ENCODE data around the gene ONECUT1. TPM values are rescaled to one million over a fixed set of nuclear protein-coding genes. Genes with fewer than 3 reads are reported as not detected.

The ONECUT1 gene
- total RNA-seq, 1 experiment from 2014 or later = 1.3 TPM

GRCh38 chr15:52790941-52791751, 1.0 kb upstream of the ONECUT1 start:
- ChIA-PET POLR2A (no interaction called here), RAD21 (ENCODE audit: low non-redundant PET in 1 of 2, low total read pairs in 2 of 2, uncharacterized antibody in 2 of 2, unreplicated experiment in 2 of 2) (no interaction called here), CTCF (no interaction called here)
- no peak for ATAC-seq
- Histone ChIP-seq H3K79me2 (ENCODE audit: insufficient read depth, low read length) (no peaks in the 10 kb centered on the region), H3K27ac (ENCODE audit: low read depth, low read length) (no peak overlapping the region), H2AFZ (ENCODE audit: low read depth, low read length, poor library complexity, severe bottlenecking) (no peak overlapping the region), H4K20me1 (ENCODE audit: insufficient read depth) (no peaks in the 10 kb centered on the region), H3K9me3 (ENCODE audit: control insufficient read depth in 1 of 2, insufficient read depth in 1 of 2, low read depth in 1 of 2, low read length in 2 of 2) (no peaks in the 10 kb centered on the region), H3K4me3 (replicated peaks in 1 of 2; ENCODE audit: low read depth in 1 of 2, low read length in 2 of 2) (no peak overlapping the region), H3K36me3 (ENCODE audit: control insufficient read depth in 1 of 2, insufficient read depth in 2 of 2, low read length in 2 of 2) (no peaks in the 10 kb centered on the region), H3K4me2 (ENCODE audit: low read length) (no peak overlapping the region), H3K27me3 (ENCODE audit: insufficient read depth, low read length) (no peaks in the 10 kb centered on the region), H3K9ac (ENCODE audit: low read length) (no peak overlapping the region), H3K9me2 (ENCODE audit: insufficient read depth) (no peaks in the 10 kb centered on the region), H3K4me1 (ENCODE audit: control insufficient read depth in 1 of 2, insufficient read depth in 2 of 2, low read length in 2 of 2) (peaks cover 2 to 9% of the 10 kb centered on the region in 2 experiments; a peak in 2 of 4 replicates)
- BruUV-seq (replicated peaks) = no TSS peak
- DNase-seq (ENCODE audit: low read depth, low spot score) = no peak
- TF ChIP-seq EZH2 (IDR thresholded peaks at IDR 0.05) (no peak), POLR2AphosphoS5 (IDR thresholded peaks at IDR 0.05; ENCODE audit: low read depth, low read length) (no peak), JUND (IDR thresholded peaks at IDR 0.05) (no peak)
- intact Hi-C loops (cut with micrococcal nuclease) = no loop called here

- no TSS peak for BruUV-seq (replicated peaks)
- Histone ChIP-seq H3K9me3 (ENCODE audit: control insufficient read depth in 1 of 2, insufficient read depth in 1 of 2, low read depth in 1 of 2, low read length in 2 of 2) (no peaks in the 10 kb centered on the region), H3K9ac (ENCODE audit: low read length) (peak overlapping the region; percentile 30; the same call in 1 of the 2 replicates), H2AFZ (ENCODE audit: low read depth, low read length, poor library complexity, severe bottlenecking) (no peak overlapping the region), H4K20me1 (ENCODE audit: insufficient read depth) (no peaks in the 10 kb centered on the region), H3K4me1 (ENCODE audit: control insufficient read depth in 1 of 2, insufficient read depth in 2 of 2, low read length in 2 of 2) (peaks cover 2 to 9% of the 10 kb centered on the region in 2 experiments; a peak in 2 of 4 replicates), H3K36me3 (ENCODE audit: control insufficient read depth in 1 of 2, insufficient read depth in 2 of 2, low read length in 2 of 2) (no peaks in the 10 kb centered on the region), H3K27me3 (ENCODE audit: insufficient read depth, low read length) (no peaks in the 10 kb centered on the region), H3K79me2 (ENCODE audit: insufficient read depth, low read length) (no peaks in the 10 kb centered on the region), H3K4me3 (replicated peaks in 1 of 2; ENCODE audit: low read depth in 1 of 2, low read length in 2 of 2) (peak overlapping the region; percentile 40 to 53), H3K4me2 (ENCODE audit: low read length) (peak overlapping the region; percentile 70), H3K9me2 (ENCODE audit: insufficient read depth) (no peaks in the 10 kb centered on the region), H3K27ac (ENCODE audit: low read depth, low read length) (no peak overlapping the region; the same call in 1 of the 2 replicates)
- RAD21 ChIA-PET (ENCODE audit: low non-redundant PET in 1 of 2, low total read pairs in 2 of 2, uncharacterized antibody in 2 of 2, unreplicated experiment in 2 of 2) = no interaction called here
- CTCF ChIA-PET = no interaction called here
- TF ChIP-seq EZH2 (IDR thresholded peaks at IDR 0.05) = no peak
- no peak for TF ChIP-seq POLR2A (IDR thresholded peaks at IDR 0.05; ENCODE audit: borderline replicate concordance, extremely low read depth, insufficient read depth, insufficient read length)
- no peak for TF ChIP-seq ZNF274 (IDR thresholded peaks at IDR 0.05; ENCODE audit: low read depth, low read length)
- TF ChIP-seq SIN3A (IDR thresholded peaks at IDR 0.05; ENCODE audit: low read depth) = no peak
- no peak for TF ChIP-seq YY1 (IDR thresholded peaks at IDR 0.05; ENCODE audit: extremely low read depth, insufficient replicate concordance, low read depth, low read length)
- TF ChIP-seq TCF7L2 (IDR thresholded peaks at IDR 0.05; ENCODE audit: borderline replicate concordance, extremely low read depth, insufficient read depth, insufficient read length) = no peak
- POLR2A ChIA-PET = no interaction called here
- intact Hi-C loops (cut with micrococcal nuclease) = no loop called here
- no peak for DNase-seq (ENCODE audit: low read depth, low spot score)
- 0 out of 2 replicates have a peak, but pooled peaks have one; percentile 9 for ATAC-seq
These were observed 451 bp downstream of the ONECUT1 start for GRCh38 chr15:52789601-52790168.

Data from HCT116 (cell line).